Measurements from ENCODE around the gene TRIM16.
"Not testable (repeated sequence)": the region's sequence is repeated elsewhere in the genome, so short reads cannot be mapped to it uniquely, and the experiment has no call there.

The TRIM16 gene

GRCh38 chr17:15613111-15613510 is 71.0 kb downstream of the TRIM16 start:
- not testable (repeated sequence) for DNase-seq

- not testable (repeated sequence) for DNase-seq
Observed at GRCh38 chr17:15592960-15593359, 91.2 kb downstream of the TRIM16 start.

- DNase-seq, result not testable (repeated sequence)
Observed at GRCh38 chr17:15591986-15592385, 92.1 kb downstream of the TRIM16 start.

GRCh38 chr17:15590844-15591243 is 93.3 kb downstream of the TRIM16 start:
- not testable (repeated sequence) for DNase-seq

- not testable (repeated sequence) for DNase-seq
Observed at GRCh38 chr17:15589544-15590536, 94.3 kb downstream of the TRIM16 start.

- not testable (repeated sequence) for DNase-seq
Observed at GRCh38 chr17:15588017-15588416, 96.1 kb downstream of the TRIM16 start.

- DNase-seq, result not testable (repeated sequence)
Observed at GRCh38 chr17:15583313-15583712, 100.8 kb downstream of the TRIM16 start.

- not testable (repeated sequence) for DNase-seq
Observed at GRCh38 chr17:15581462-15581861, 102.6 kb downstream of the TRIM16 start.
